Stimulated activated CD8-positive, alpha-beta memory T cell treated with anti-CD3 and anti-CD28 coated beads, Interleukin-7, amount 100 ng/mL, for 1 hour (primary cell): ENCODE measurements around the gene RNF38.
"Not testable (repeated sequence)": the region's sequence is repeated elsewhere in the genome, so short reads cannot be mapped to it uniquely, and the experiment has no call there.

ENCODE experiments used
- DNase-seq, 2 donors: peaks; one replicate each; pipeline ENCODE4 v3.0.0-alpha.2; 2020; ENCODE audit warnings: low read depth in 2 of 2

Gene RNF38

DNA sequence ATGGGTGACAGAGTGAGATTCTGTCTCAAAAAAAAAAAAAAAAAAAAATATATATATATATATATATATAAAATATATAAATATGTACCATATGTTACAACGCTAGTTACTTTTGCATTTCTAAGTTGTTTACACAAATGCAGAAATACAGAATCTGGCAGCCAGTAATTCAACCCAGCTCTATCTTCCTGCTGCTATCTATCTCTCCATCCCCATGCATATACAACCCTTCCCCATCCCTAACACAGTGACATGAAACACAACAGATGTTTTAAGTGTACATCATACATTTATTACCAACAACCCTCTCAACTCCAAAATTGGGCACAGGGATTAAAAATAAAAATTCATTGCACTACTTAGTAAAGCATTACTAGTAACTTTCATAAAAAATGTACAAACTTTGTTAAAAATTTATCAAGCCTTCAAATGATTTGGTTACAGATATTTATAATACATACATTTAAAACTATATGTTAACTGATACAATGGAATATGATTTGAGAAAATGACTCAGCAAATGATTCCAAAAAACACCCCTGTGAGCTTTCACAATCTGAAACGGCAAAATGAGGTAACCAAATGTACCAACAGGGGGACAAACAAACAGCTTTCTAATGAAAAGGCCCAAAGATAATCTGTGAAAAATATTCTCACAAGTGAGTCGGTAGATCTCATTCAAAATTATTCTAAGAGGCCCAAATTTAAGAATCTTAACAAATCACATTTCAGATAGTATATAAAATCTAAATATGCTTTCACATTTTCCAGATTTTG lies 63.8 kb downstream of the RNF38 start:
- no peak for DNase-seq

DNA sequence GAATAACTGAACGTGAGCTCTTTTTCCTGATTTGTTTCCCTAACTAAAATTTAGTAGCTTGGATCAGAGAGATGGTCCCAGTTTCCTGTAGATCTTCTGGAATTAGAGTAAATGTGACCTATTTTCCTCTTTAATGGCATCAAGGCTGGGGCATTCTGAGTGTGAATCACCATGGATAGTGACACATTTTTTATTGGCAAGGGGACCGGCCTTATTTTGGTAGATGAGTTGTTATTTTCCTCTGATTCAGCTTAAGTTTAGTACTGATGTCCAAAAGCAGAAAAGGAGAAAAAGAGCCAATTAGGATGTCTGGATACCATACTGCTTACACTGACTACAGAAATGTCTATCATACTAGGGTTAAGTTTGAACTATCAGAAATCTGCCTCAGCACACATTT lies 68.1 kb downstream of the RNF38 start:
- no peak for DNase-seq

DNA sequence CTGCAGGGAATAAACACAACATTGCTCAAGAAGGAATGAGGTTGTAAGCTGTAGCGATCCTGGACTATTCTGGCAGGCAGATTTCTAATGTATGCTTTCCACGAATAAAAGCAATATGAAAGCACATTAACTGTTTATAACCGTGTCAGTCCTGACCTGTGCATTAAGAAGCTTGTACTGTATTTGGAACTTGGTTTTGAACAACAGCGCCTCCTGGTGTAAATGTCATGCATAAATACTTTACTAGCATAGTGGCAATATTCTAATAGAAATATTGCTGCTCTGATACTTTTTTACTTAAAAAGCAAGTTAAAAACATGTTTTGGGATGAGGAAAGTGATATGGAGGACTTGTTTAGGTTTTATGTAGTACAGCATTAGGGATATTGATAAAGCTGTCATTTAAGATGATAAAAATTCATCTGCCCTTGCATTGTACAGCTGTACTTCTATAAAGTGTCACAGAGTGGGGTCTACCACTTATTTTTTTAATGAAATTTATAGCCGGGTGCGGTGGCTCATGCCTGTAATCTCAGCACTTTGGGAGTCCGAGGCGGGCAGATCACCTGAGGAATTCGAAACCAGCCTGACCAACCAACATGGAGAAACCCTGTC lies 71.2 kb downstream of the RNF38 start:
- no peak for DNase-seq

DNA sequence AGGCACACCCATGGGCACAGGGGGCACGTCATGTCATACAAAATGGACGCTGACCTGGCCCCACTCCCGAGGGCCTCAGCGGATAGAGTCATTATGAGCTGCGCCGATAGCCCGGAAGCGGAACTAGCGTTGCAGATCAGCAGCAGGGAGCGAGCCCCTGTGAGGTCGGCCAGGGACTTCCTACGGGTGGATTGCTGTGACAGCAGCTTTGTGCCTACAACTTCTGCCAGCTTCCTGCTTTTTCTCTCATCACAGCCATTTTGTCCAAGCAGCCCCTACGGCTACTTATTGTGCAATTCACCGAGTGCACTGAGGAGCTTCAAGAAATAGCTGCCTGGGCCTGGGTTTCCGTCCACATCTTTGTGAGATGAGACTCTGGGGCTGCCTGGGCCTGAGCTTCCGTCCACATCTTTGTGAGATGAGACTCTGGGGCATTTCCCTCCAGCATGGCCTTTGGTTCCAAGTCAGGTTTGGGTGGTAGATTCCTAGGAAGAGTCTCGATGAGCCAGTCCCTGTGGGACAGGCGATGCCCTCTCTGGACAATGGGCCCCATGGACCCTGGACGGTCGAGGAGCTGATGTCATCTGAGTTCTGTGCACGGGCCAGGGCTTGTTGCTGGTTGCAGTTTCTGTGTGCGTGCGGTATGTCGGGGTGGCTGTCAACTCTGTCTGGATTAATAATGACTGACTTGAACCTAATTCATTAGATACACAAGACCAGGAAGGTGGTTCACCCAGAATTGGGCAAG lies 74.8 kb downstream of the RNF38 start:
- DNase-seq: no peak

DNA sequence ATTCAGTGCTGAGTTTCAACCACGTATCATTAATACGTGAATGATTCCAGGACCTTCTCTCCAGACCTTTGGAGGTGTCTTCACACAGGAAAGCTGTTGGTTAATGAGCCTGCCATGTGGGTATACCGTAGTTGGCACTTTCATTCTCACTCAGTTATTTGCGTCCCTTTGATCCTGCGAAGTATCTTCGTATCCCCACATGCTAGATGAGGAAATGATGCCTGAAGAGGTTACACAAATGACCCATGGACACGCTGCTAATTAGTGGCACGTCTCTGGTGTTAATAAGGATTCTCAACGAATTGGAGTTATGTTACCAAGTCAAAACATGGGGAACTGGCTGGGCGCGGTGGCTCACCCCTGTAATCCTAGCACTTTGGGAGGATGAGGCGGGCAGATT lies 76.1 kb downstream of the RNF38 start:
- DNase-seq: no peak

DNA sequence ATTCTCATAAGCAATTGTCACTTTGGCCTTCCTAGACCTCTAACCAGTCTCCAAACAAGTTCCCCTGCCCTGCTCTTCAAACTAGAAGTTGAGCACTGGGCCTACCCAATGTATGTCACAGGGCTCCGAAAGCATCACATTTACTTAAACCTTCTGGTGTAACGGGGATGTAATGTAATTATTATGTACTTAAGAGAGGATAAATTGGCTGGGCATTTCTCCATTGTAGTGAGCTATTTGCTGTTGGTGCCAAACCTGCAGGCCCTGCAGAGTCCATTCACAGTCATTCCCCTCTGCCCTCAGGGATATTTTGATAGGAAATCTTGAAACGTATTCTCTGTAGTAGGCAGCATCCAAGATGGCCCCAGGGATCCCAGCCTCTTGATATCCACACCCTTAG lies 77.6 kb downstream of the RNF38 start:
- no peak for DNase-seq

DNA sequence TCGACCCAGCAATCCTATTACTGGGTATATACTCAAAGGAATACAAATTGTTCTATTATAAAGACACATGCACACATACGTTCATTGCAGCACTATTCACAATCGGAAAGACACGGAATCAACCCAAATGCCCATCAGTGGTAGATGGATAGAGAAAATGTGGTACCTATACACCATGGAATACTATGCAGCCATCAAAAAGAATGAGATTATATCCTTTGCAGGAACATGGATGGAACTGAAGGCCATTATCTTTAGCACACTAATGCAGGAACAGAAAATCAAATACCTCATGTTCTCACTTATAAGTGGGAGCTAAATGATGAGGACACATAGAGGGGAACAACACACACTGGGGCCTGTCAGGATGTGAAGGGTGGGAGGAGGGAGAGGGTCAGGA lies 78.2 kb downstream of the RNF38 start:
- DNase-seq: not testable (repeated sequence)

DNA sequence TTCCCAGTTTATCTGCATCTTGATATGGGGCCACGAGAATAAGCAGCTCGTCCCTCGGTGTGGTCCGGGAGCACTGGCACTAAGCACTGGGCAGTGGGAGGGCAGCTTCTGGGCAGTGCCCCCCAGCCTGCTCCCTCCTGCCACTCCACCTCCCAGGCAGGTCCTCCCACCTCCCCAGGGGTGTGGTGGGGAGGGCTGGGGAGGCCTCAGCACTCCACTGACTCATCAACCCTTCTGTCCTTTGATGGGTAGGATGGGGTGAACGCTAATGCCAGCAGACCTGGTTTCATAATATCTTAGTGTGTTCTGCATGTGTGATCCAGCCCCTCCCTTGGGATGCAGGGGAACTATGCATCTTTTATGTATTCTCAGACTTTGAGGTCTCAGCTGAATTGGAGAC lies 79.6 kb downstream of the RNF38 start:
- no peak for DNase-seq

DNA sequence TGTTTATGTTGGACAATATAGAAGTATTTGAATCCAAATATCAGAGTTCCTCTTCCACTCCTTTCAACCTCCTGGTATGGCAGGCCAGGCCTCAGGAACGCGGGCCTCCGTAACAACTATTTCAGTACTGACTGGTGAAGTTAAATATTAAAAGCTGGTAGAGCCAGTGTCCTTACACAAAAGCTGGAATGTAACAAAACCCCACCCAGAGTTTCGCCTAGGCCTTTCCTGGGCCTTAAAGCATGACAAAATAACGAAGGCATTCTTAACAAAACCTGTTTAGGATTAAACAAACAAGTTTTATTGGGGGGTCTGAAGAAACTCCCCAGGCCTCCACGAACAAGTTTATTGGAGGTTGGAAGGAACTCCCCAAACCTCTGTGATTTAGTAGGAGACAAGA lies 80.3 kb downstream of the RNF38 start:
- DNase-seq: no peak

DNA sequence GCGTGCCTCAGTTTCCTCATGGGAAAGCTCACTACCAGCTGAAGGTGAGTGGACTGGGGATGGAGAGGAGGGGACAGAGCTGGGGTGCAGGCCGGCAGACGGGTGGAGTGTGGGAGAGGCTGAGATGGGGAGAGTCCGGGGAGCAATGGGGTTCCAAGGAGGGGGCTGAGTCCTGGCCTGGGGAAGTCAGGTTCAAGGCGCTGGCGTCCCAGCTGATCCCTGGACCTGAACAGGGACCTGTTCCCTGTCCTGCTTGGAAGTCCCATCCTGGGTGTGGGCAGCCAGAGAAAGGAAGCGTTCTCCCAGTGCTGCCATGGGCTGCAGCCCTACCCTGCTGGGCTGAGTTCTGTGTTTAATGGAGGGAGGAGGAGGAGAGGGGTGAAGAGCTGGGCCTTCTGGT lies 80.9 kb downstream of the RNF38 start:
- DNase-seq: no peak

DNA sequence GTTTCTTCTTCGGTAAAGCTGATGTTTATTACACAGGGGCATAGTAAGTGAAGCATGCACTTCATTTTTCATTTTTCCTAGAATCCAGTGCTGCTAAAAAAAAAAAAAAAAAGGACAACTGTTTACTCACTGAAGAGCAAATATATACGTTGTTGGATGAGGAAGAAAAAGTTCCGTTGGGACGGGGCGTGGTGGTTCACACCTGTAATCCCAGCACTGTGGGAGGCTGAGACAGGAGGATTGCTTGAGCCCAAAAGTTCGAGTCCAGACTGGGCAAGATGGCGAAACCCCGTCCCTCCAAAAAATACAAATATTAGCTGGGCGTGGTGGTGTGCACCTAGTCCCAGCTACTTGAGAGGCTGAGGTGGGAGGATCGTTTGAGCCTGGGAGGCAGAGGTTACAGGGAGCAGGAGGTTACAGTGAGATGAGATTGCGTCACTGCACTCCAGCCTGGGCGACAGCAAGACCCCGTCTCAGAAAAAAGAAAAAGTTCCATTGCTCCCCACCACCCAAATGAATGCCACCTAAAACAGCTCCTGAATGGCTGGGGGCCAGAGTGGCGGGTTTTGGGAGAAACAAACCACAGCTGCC lies 81.8 kb downstream of the RNF38 start:
- DNase-seq: no peak

DNA sequence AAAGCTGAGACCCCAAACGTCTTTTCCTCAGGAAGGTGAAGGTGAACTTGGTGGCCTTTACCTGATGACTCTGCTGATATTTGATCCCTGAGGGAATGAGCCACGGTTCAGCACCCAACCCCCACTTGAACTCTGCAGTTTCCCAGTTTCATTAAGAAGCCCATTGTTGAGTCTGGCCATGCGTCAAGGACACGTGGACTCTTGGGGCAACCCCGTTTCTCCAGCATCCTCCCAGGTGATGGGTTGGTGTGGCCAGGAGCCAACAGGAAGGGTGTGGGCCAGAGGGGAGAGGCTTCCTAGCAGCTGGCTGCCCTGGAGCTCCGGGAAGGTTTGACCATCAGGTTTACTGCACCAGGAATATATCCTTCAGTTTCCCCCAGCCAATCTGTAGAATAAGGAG lies 82.3 kb downstream of the RNF38 start:
- DNase-seq: no peak

DNA sequence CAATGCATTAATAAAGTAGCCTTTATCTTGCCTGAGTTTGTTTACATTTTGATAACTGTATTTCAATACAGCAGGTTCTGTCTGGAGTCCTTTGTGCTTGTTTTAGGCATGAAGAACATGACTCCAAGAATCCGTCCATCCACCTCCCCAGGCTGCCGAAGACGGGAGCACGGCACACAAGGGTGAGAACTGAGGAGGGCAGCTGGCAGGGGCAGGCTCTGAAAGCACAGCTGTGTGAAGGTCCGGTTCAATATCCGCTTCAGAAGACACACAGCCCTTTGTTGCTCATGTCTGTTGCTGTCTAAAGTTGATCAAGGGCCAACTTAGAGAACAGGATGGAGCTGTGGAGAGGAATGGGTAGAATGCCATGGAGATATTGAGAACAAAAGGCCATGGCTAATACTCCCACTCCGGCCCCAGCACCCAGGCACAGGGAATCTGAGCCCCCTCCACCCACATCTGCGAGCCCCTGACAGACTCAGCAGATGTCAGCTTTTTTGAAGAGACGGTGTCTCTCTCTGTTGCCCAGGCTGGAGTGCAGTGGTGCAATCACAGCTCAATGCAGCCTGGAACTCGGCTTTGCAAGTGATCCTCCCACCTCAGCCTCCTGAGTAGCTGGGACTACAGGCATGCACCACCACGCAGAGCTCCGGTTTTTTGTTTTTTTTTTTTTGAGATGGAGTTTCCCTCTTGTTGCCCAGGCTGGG lies 83.3 kb downstream of the RNF38 start:
- DNase-seq: no peak

DNA sequence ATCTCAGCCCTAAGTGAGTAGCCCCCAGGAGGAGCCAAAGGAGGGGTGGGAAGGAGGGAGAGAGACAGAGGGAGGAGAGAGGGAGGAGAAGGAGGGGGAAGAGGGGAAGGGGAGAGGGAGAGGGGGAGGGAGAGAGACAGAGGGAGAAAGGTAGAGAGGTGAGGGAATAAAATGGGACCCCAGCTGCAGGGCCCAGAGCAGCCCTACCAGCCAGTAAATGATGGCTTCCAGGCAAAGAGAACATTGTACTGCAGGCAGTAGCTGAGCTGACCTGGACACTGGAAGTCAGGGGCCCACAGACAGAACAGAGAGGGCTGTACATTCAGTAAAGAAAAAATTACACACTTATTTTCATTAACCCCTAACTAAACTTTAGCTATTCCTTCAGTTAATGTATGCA lies 84.0 kb downstream of the RNF38 start:
- DNase-seq: no peak

DNA sequence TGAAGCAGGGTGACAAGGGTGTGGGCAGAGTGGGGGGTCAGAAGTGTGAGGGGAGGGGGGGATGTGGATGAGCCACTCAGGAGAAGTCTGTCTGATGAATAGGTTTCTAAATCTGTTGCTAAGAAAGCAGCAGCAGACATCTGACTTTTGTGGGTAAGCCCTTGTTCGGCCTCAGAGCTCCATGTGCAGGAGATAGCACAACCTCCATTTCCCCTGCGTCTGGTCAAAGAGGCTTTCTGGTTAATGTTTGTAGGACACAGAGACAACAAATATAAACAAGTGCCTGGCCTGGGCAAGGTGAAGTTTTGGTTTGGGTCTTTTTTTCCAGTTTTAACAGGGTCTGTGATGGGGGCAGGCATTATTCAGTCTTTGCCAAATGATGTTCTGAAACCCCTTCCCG lies 84.8 kb downstream of the RNF38 start:
- DNase-seq: no peak

DNA sequence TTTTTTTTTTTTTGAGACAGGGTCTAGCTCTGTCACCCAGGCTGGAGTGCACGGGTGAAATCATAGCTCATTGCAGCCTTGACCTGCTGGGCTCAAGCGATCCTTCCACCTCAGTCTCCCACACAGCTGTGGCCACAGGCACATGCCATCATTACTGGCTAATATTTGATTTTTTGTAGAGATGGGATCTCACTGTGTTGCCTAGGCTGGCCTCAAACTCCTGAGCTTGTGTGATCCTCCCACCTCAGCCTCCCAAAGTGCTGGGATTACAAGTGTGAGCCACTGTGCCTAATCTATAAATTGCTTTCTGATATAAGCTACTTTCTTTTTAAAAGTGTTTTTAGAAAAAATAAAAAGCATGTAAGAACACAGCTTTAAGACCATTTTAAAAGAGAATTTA lies 85.3 kb downstream of the RNF38 start:
- no peak for DNase-seq

DNA sequence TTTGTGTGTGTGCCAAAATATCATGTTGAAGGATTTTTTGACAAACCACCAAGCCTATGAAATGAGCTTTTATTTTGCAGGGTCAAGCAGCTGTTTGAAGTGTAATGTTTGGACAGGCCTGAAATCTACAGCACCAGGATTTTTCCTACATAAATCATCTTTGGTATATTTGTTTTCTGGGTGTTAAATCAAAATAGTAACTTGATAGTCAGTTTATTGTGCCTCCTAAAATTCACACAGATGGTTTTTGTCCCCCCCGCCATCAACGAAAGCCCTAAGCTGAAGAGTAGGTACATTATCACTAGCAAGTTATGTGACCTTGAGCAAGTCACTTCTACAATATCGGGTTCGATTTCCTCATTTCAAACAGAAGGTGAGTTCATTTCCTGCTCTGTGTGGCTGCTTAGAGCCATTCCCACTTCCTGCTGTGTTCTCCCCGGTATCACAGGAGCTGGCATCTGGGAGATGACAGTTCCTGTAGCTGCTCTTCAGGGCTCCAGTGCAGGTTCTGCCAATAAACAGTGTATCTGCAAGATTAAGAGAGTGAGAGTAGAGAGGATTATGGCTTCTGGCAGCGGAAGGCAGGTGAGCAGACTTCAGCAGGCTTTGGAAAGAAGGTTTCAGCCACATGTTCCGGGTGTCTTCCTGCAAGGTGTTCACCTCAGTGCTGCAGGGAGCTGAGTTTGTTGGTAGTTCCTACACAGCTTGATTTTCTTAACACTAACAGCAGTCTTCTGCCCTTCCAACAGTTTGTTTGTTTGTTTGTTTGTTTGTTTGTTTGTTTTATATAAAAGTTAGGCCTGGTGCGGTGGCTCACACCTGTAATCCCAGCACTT lies 93.4 kb downstream of the RNF38 start:
- DNase-seq: no peak

DNA sequence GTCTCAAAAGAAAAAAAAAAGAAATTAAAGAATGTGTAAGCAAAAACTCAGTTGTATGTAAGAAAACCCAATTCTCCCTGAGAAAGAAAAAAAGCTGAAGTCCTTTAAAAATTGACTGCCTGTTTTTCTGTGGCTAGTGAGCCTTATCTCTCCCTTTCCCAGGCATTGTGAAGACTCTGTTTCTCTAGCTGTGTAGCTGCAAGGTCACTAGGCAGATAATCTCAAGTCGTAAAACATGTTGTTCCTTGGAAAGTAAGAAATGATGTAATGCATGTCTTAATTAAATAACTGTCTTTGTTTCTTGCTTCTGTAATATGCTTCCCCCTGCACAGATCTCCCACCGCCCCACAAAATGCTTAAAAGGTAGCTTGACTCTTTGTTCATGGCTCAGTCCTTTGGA lies 95.7 kb downstream of the RNF38 start:
- not testable (repeated sequence) for DNase-seq

DNA sequence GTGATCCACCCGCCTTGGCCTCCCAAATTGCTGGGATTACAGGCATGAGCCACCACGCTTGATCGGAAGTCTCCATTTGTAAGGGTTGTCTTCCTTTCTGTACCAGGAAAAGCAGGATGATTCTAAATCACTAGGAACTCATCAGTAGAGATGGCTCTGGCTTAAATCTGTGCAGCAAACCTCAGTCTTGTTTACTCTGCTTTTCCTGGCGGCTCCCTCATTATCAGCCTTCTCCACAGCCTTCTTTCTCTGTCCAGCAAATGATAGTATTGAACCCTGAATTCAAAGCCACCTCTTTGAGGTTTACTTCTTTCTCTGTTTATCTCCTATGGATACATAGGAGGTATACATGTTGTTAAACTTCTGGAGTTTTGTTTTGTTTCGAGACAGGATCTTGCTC lies 98.8 kb downstream of the RNF38 start:
- no peak for DNase-seq

DNA sequence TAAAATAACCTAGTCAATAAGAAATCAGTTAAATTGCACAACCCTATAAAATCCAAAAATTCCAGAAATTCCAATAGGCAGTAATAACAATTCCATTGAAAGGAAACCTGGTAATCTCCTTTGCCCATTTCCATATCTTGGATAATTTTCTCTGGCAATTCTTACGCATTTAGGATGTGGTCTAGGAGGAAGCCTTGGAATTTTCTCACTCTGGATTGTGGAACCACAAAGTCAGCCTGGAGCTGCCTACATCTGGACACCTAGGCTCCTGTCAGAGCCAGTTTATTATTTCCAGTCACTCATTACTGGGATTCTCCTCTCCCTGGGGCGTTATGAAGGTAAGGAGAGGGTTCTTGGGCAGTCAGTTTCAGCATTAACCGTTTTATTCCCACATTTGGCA lies 101.5 kb downstream of the RNF38 start:
- DNase-seq: no peak

DNA sequence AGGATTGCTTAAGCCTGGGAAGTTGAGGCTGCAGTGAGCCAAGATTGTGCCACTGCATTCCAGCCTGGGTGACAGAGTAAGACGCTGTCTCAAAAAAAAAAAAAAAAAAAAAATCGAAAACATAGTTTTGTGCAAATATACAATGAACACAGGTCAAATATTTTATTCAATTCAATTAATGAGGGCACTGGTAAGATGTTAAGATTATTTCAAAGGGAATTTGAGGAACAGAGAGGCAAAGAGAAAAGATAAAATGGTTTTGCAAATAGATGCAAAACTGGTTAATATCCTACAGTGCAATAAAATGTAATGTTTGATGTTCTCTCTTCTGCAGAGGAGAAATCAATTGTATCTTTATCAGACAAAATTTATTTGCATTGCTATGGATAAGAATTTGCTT lies 102.3 kb downstream of the RNF38 start:
- DNase-seq: no peak
